HG03196 (cell line): ENCODE results near the gene TMA16.
"Not testable (repeated sequence)": the region's sequence is repeated elsewhere in the genome, so short reads cannot be mapped to it uniquely, and the experiment has no call there.

Experiments used
- ATAC-seq: cut with Tn5 transposase; IDR thresholded peaks from one replicate; pipeline ENCODE4 v1.9.1; 2021; ENCODE audit not compliant: unreplicated experiment

Gene TMA16

DNA sequence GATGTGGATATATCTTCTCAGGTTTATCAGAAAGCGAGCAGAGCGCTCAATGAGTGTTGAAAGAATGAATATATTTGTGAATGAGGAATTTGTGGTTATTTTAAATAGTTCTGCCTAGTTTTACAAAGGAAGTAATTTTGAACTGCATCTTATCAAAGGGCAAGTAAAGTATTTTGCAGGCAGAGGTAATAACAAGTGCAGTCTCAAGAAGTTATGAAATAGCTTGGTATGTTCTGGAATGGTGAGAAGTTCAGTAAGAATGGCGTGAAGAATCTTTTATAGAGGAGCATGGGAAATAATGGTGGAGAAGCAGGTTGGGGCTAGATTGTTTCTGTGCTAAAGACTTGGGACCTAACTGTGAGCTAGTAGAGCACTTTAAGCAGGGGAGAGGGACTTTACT is 10.9 kb downstream of the TMA16 start:
- ATAC-seq = no peak

DNA sequence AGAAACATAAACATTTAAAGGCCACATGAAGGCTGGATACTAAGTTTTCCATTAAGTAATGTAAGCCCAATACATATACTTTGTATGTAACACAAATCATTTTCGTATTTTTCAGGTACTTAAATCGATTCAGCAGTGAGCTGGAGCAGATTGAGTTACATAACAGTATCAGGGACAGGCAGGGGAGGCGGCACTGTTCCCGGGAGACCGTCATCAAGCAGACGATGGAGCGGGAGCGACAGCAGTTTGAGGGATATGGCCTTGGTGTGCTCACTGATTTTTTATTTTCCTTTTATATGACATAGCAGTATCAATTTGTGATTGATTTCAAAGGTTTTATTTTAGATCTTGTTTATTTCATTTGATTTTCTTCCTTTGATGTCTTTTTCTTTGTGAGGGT is 20.7 kb downstream of the TMA16 start:
- no peak for ATAC-seq

DNA sequence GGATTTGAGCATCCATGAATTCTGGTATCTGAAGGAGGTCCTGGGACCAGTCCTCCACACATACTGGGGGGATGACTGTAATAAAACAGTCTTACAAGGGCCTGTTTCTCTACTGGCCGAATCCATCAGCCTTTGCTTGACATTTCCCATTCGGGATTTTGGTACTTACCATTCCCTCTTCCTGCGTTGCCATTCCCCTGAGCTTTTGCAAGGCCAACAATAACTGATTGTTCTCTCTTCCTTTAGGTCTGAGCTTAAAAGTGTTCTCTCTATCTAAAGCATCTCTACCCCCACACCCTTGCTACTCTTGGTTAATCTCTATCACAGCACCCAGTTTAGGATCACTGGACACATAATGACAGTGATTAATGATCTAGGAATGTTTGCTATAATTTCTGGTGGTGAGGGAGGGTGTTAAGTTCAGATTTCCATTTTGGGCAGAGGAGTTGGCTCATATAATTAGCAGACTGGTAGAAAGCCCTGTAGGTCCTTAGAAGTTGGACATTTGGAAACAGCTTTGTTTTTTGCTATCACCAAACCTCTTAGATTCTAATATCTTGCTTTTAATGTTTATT is 29.4 kb downstream of the TMA16 start:
- no peak for ATAC-seq

DNA sequence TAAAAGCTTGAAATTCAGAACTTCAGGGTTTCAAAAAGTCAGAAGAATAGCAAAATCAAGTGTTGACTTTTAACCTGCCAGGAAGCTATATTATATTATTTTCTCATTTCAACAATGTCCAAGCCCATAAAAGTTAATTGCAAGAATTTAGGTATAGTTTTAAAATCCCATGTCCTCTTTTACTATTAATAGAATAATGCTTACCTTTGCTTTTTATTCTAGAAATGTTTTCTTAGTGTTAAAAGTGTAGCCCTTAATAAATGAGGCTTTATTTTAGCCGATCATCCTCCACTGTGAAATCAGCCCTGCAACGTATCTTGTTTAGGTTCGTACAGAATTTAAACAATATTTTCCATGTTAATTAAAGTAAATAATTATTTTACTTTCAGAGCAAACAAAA is 31.5 kb downstream of the TMA16 start:
- no peak for ATAC-seq

DNA sequence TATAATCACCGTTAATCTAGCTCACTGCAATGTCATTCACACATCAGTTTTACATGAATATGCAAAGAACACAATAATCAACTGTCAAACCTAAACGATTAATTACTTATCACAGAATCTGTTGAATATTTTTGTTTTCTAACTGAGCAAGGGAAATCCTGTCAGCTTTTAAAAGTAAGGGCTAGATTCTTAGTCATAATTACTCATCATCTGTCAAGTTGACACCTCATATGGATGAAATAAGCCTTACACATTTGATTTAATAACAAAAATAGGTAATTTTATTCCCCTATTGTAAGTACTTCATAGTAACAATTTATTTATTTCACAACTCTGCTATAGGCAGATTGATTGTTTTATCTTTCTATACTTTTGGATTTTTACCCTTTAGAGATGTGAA is 32.7 kb downstream of the TMA16 start:
- no peak for ATAC-seq

DNA sequence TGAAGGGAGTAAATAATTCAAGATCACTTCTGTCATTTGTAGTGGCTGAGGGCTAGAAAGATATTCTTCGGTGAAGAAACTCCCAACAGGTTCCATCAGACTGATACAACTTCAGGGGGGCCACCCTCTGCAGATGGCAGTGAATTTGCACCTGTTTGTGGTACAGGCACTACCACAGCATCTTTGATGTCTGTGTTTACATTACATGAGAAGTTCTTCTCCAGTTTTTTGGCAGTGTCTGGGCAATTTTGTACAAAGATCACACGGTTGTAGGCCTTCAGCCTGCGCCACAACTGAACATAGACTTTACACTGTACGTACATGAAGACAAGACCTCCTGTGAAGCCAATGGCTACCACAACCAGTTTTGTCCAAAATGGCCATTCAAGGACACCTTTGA is 34.2 kb downstream of the TMA16 start:
- no peak for ATAC-seq

DNA sequence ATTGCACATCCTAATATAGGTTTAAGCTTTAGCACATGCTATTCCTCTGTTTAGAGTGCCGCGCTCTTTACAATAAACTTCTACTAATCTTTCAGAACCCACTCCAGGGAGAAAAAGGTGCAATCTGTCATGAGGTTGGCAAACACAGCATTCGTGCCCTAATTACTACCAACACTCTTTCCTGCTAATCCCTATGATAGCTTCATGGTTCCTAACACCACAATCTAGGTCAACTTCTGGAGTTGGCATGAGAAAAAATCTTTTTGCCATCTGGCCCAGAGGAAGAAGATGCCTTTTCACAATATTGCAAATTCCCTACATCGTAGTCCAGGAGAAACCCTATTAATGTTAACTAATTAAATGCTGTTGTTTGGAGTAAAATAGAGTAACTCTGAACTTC is 39.6 kb downstream of the TMA16 start:
- no peak for ATAC-seq

DNA sequence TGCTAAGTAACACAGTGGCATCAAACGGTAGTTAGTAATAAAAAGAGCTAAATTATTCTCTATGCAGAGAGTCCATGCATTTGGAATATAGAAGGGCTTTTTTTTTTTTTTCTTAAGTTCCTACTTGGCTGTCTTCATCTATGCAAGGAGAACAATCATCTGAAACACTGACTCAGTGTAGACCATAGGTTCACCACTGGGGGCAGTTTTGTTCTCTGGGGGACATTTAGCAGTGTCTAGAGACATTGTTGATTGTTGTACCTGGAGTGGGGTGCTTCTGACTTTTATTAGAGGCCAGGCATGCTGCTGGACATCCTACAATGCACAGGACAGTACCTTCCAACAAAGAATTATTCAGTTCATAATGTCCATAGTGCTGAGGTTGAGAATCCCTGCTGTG is 41.2 kb downstream of the TMA16 start:
- no peak for ATAC-seq

DNA sequence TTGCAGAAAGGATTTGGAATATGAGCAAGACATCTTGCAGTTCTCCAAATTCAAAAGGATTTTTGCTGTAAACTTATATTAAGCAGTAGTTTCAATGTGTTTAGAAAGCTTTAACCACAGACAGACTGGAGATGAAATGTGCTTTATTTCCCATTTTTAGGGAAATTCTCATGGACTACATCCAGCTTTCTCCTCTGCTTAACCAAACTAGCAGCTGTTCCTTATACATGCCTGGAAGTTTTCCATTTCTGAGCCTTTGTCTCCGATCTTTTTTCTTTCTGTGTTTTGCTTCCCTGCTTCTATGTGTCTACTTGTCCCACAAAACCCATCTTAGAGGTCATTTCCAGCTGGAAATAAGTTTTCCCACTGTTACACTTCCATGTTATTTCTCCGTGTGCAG is 41.6 kb downstream of the TMA16 start:
- ATAC-seq = no peak

DNA sequence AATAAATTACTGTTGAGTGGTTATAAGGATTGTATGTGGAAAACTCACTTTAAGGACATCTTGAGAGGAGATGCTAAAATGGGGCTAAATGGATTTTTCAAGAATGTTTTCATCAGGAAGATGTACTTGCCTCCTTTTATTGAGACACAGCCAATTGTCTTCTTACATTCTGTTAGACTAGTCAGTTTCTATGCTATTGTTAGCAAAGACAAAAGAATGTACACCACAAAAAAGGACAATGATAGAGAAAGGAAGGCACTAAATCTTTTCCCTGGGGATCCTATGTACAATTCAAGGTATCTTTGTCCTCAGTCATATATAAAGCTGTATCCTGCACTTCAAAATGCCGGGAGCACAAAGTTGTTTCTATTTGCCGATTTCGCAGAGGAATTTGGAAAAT is 42.6 kb downstream of the TMA16 start:
- ATAC-seq = no peak

DNA sequence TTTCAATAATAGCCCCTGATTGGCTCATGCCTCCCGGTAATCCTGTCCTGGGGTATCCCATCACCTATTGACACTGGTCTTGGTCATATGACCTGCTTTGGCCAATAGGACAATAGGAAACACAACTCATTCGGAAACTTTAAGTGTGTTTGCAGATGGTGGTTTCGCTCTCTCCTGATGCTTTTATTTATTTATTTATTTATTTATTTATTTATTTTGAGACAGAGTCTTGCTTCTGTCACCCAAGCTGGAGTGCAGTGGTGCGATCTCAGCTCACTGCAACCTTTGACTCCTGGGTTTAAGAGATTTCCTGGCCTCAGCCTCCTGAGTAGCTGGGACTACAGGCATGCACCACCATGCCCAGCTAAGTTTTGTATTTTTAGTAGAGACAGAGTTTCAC is 44.3 kb downstream of the TMA16 start:
- ATAC-seq = not testable (repeated sequence)

DNA sequence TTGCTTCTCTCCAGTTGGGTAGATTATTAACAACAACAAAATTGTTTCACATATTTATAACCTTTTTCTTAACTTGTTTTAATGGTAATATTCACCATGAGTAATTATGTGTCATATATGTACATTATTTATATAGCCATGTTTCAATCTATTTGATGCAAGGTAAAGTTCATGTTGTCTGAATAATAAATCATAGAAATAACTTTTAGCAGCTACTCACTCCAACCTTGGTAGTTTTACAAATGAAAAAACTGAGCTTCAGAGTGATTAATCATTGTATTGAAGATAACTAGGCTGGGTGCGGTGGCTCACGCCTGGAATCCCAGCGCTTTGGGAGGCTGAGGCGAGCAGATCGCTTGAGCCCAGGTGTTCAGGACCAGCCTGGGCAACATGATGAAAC is 46.0 kb downstream of the TMA16 start:
- no peak for ATAC-seq

DNA sequence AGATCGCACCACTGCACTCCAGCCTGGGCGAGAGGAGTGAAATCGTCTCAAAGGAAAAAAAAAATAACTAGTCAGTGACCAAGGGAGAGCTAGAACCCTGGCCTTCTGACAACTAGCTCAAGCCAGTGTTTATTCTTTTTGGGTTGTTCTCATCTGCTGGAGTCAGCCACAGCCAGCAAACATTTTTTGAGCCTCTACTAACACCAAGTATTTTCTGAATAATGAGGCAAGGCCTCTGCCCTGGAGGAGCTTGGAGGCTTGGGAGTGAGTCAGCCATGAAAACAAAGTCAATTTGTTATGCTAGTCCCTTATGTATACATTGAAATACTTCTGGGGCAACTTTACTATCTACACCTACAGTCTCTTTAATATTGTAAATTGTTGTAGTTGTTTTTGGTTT is 46.5 kb downstream of the TMA16 start:
- ATAC-seq = no peak

DNA sequence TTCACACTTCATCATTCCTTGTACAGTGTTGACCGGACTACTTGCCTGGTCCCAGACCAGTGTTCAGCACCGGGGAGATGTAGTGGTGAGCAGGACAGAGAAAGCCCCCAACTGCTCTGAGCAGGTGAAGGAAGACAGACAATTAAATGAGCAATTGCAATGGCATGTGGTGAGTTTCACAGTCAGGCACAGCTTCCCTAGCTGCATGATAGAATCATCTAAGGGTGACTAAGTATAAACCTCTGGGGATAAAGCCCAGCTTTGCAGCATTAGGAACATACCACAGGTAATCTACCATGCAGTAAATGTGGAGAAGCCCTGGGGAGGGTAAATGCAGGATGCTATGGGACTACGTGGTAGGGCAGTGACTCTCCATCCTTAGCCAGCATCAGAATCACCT is 47.8 kb downstream of the TMA16 start:
- ATAC-seq = no peak

DNA sequence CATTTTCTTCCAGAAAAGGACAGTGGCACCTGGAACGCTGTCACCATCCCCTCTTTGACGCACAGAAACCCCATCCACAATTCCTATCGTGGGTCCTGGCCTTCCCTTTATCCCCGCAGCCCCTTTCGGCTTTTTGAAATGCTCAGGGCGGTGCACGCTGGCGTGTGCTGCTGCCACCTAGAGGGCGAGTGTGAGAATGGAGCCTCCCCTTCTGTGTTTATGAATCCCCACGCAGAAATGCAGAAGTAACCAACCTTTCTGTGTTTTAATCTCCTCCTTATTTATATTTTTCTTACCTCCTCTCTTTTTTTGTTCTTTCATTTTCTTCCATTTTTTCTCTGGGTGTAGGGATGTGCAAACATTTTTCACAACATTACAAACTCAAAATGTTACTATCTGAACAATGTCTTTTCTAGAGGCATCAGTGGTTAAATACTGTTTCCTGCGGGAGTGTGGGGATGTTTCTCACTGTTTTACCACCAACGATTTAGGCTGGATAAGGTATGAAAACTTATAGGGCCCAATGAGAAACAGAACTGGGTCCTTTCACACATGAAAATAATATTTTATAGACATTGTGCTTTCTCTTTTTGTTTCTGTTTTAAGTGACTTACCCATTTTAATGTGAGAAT is 50.0 kb downstream of the TMA16 start:
- peak; percentile 91 for ATAC-seq

DNA sequence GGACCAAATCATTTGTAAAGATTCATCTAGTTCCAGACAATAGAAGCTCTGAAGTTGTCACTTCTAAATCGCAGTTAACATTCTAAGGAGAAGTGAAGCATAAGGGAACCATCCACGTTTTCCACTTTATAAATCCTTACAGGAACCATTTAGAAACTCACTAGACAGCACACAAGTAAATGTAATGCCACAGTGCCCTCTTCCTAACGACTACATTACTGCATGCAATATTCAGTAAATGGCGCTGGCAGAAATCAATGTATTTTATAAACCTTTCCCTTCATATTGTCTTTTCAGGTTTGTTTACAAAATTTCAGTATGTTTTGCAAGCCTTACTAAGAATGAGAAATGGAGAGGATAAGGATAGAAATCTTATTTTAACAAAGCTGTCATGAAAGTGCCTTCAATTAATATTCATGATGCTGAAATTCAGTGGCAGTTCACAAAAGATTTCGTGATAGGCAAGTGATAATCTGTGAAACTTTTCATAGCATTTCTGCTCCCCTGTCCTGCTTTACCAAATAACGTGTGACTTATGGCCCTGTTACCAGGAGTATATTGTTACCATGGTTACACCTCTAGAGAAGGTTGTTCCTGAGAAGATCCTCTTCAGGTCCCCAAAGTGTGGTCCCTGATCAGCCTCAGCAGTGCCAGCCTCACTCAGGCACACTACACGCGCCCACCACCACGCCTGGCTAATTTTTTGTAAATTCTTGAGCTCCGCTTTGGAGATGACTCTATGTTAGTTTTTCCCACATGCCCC is 54.2 kb downstream of the TMA16 start:
- no peak for ATAC-seq

DNA sequence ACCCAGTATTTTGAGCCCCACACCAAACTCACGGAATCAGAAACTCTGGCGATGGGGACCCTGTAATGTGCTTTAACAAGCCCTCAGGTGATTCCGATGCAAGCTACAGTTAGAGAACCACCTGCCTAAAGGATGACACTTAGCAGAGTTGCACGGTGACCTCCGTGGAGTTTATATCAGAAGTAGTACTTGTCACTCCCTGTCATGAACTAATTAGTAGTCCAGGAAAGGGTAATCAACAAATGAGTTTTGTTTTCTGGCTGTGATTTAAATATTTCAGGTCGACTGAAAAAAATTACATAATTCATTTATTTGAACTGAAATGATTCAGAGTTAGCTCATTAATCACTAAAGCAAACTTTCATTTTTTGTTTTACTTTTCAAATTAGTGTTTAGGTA is 56.4 kb downstream of the TMA16 start:
- no peak for ATAC-seq

DNA sequence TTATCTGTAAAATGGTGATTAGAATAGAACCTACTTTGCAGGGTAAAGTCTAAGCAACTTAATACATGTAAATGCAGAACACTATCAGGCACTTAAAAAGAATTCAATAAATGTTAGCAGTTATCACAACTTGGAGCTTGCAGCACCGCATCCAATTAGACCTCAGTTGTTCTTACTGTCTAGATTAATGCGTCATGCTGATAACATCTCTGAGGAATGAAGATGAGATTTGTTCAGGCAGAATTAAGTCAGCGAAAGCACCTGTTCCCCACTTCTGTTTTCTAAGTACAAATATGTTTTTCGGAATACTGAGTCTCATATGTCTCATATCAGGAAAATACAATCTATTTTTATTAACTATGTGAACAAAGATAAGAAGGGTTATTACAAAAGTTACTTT is 58.7 kb downstream of the TMA16 start:
- no peak for ATAC-seq

DNA sequence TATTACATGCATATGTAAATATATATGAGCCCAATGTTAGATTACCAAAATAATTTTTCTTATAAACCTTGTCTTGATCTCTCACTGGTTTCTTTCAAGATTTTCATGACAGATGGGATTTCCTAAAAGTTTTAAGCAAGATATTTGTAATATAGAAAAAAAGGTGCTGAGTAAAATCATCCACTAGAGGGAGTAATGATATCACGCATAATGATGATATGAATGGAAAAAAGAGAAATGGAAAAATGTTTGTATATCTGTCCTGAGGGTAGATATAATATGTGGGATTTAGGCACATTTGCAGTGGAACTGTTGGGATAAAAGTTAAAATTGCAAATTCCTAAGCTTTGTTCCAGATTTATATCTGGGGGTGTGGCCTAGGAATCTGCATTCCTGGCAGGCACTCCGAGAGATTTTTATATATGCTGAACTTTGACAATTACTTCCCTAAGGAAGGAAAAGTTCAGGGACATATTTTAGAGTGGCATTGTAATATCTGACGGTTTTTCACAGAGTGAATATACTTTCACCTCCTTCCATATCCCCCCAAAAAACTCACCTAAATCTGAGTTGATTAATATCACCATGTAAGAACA is 60.5 kb downstream of the TMA16 start:
- ATAC-seq = no peak

DNA sequence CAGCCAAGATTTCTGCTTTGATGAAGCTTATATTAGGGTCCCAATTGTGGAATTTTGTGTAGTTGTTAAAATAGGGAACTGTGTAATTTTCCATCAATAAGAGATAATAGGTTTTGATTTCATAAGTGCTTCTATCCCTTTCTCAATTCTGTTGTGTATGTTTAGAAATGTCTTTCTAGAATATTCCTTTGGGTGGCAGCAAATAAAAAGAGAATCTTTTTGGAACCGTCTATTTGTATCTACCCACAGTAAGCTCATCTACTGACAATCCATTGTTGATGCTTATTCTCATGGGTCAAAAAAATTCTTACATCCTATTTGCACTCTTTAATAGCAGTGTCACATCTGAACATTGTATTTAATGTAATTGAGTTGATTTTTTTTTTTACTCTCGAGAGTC is 61.7 kb downstream of the TMA16 start:
- ATAC-seq = peak; percentile 44

DNA sequence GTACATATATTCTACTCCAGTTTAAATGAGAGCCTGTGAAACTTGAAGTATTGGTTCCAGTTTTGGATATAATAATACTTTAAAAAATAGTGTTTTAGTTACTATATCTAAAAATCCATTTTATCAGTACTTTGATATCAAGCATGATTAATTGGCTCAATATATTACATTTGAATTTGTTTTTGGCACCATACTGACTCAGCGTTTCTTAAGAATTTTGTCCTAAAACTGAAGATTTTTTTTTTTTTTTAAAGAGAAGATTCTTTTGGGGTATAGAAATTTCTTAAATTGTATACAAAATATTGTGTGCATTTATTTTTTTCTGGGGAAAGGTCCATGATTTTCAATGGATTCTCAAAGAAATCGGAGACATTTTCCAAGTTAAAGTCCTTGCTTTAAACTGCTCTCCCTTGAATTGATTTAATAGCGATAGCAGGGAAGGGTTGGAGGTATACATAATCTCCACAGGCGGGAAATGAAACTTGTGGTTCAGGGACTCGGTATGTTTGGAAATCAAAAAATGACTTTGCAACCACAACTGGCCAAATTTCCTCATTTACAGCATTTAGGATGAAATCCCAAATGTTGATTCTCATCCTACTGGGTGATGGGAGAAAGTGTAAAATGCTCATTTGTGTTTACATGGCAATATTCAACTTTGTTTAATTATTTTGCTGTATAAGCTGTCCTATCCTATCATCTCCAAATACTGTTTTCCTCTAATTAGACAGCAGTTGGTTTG is 62.3 kb downstream of the TMA16 start:
- ATAC-seq = no peak
